Neuron (in vitro differentiated cells): ENCODE results near the gene MAD2L1.
A peak's percentile ranks its signal among the peaks of the same experiment; 100 is the strongest.
"Not testable (repeated sequence)": the region's sequence is repeated elsewhere in the genome, so short reads cannot be mapped to it uniquely, and the experiment has no call there.

Experiments
- H2AFZ ChIP-seq: one replicate; pipeline ENCODE4 v1.6.1; 2013; ENCODE audit warnings: low read depth, mild to moderate bottlenecking, inconsistent platforms, low read length, moderate library complexity
- H3K27me3 ChIP-seq: one replicate; pipeline ENCODE4 v1.6.1; 2013; ENCODE audit warnings: low read length; ENCODE audit not compliant: insufficient read depth
- H3K36me3 ChIP-seq: one replicate; pipeline ENCODE4 v1.6.1; 2013; ENCODE audit warnings: low read length; ENCODE audit not compliant: insufficient read depth
- H3K4me1 ChIP-seq: one replicate; pipeline ENCODE4 v1.6.1; 2013; ENCODE audit warnings: low read length; ENCODE audit not compliant: insufficient read depth
- H3K4me3 ChIP-seq: 2 replicates; pipeline ENCODE4 v1.5.1; 2013; ENCODE audit warnings: mild to moderate bottlenecking, low read length, moderate library complexity
- H3K9me3 ChIP-seq: one replicate; pipeline ENCODE4 v1.6.1; 2013; ENCODE audit warnings: low read length

The MAD2L1 gene

DNA sequence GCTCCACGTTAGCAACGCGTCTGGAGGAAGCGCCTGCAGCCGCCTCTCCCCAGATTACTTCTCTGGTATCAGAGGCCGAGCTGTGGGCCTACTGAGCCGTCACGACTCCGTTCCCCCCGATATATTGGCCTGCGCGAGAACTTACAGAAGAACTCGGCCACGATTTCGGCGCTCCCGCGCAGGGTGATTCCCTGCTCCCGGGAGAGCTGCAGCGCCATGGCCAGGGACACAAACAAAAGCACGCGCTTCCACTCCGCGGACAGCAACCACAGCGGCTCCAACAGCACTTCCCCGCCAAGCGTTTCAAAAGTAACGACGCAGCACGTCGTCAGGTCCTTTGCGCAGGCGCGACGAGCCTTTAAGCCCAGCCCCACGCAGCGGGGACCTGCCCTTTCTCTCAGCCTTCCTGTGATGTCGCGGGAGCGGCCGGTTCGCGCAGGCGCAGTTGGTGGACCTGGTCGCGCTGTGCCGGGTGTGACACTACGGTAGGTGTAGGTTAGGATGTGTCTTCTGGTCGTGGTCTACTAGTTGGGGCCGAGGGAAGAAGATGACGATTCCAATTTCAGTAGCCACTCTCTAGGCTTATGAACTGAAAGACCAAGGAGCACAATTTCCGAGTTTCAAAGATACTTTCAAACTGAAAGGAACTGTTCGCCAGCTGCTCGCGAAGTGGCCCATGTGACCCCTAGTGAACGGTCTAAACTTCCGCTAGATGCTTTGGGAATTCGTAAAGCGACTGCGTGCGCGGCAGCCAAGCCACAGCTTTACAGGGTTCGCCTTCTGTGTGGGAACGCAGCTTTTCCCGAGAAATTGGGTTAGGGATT lies at the start of gene MAD2L1:
TSS of gene MAD2L1 (minus strand) at position 332 of the 824 bp plus-strand sequence. CDS start at position 218, 114 bp downstream.
- Histone ChIP-seq H3K27me3 (no peaks in the 10 kb centered on the region), H3K36me3 (peaks cover 3% of the 10 kb centered on the region), H3K9me3 (no peaks in the 10 kb centered on the region), H2AFZ (peak within 1 kb of the TSS; percentile 73), H3K4me1 (peaks cover 27% of the 10 kb centered on the region), H3K4me3 (peak within 1 kb of the TSS; percentile 80)

DNA sequence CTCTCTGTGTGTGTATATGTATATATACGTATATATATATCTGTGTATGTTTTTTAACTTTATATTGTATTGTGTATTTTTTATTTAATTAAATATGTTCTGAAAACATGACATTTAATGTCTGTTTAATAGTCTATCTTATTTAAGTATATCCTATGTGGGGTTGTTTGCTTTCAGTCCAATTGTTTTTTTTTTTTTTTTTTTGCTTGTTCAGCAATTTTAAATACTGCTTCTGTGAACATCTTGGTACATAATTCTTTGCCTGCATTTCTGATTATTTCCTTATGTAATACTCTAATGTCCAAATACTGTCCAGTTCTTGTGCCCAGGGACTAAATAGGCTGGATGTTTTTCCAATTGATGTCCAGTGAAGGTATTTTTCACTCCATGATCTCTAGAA lies 45.1 kb upstream of the MAD2L1 start:
- Histone ChIP-seq H3K36me3 (no peaks in the 10 kb centered on the region), H3K27me3 (no peaks in the 10 kb centered on the region), H3K4me1 (no peaks in the 10 kb centered on the region), H3K9me3 (no peaks in the 10 kb centered on the region), H2AFZ (no peak overlapping the region), H3K4me3 (no peak overlapping the region)

DNA sequence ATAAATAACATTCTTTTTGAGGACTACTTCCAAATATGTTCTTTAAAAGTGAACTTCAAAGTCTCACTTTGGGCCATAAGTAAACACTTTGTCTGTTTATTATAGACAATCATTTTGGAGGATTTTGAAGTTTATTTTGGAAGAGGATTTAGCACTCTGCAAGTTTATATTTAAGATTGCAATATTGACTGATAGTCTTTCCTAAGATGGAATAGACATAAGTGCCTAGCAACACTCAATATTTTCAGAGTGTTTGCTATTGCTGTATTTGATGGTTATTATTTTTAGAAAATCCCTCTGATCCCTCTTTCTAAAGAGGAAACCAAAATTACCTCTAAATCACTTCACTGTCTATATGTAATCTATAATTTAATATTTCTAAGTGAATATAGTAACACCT lies 42.8 kb upstream of the MAD2L1 start:
- Histone ChIP-seq H3K27me3 (no peaks in the 10 kb centered on the region), H3K4me3 (no peak overlapping the region), H2AFZ (no peak overlapping the region), H3K9me3 (no peaks in the 10 kb centered on the region), H3K36me3 (no peaks in the 10 kb centered on the region), H3K4me1 (no peaks in the 10 kb centered on the region)

DNA sequence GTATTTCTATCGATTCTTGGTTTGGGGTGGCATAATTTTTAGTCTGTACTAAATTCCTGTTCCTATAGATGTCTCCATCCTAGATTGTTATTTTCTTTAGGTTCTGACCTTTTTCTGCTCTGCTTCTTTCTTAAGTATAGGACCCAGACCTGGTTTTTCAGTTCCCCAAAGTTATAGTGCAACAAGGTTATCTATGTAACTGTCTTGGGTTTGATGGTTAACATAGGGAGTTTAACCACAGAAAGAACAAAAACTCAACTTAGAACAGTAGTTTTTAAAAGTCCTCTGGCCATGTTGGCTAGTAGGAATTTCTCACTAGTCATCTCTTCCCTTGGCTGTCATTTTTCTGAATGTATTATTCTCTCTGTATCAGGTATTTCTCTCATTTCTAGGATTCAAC lies 38.8 kb upstream of the MAD2L1 start:
- no peaks in the 10 kb centered on the region for H3K27me3 ChIP-seq
- no peaks in the 10 kb centered on the region for H3K4me1 ChIP-seq
- no peaks in the 10 kb centered on the region for H3K36me3 ChIP-seq
- no peak overlapping the region for H2AFZ ChIP-seq
- no peak overlapping the region for H3K4me3 ChIP-seq
- H3K9me3 ChIP-seq = no peaks in the 10 kb centered on the region

- no peak overlapping the region for H2AFZ ChIP-seq
- no peaks in the 10 kb centered on the region for H3K4me1 ChIP-seq
- no peaks in the 10 kb centered on the region for H3K36me3 ChIP-seq
- H3K9me3 ChIP-seq = no peaks in the 10 kb centered on the region
- H3K27me3 ChIP-seq = no peaks in the 10 kb centered on the region
- no peak overlapping the region for H3K4me3 ChIP-seq
Measured at GRCh38 chr4:120096508-120097297, 30.1 kb upstream of the MAD2L1 start.

- Histone ChIP-seq H3K36me3 (no peaks in the 10 kb centered on the region), H2AFZ (no peak overlapping the region), H3K27me3 (no peaks in the 10 kb centered on the region), H3K4me3 (no peak overlapping the region), H3K9me3 (no peaks in the 10 kb centered on the region), H3K4me1 (peaks cover 9% of the 10 kb centered on the region)
Measured at GRCh38 chr4:120088507-120088906, 21.9 kb upstream of the MAD2L1 start.

GRCh38 chr4:120088066-120088465 lies 21.4 kb upstream of the MAD2L1 start:
- H2AFZ ChIP-seq = not testable (repeated sequence)

DNA sequence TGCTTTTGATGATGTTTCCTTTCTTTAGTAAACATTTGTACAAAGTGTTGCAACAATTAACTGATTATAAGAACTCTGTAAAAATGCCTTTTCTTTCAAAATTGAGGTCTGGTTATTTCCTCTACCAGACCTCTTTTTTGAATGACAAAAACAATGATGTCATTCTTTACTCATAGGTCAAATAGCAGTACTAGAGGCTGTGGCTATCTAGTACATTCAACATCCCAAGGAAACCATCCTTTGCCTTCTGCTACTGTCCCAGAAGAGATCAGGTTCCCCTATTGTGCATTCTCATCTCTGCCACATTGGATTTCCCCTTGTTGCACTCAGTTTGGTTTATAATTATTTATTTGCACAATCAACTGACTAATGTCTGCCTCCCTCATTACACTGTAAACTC lies 19.1 kb upstream of the MAD2L1 start:
- H3K9me3 ChIP-seq = no peaks in the 10 kb centered on the region
- no peak overlapping the region for H3K4me3 ChIP-seq
- peaks cover 26% of the 10 kb centered on the region for H3K4me1 ChIP-seq
- no peak overlapping the region for H2AFZ ChIP-seq
- H3K36me3 ChIP-seq = no peaks in the 10 kb centered on the region
- H3K27me3 ChIP-seq = no peaks in the 10 kb centered on the region

More at GRCh38 chr4:120088066-120088465, 21.4 kb upstream of the MAD2L1 start:
- not testable (repeated sequence) for H3K4me3 ChIP-seq, H3K36me3 ChIP-seq, H3K27me3 ChIP-seq, H3K9me3 ChIP-seq
- H3K4me1 ChIP-seq = peaks cover 12% of the 10 kb centered on the region

DNA sequence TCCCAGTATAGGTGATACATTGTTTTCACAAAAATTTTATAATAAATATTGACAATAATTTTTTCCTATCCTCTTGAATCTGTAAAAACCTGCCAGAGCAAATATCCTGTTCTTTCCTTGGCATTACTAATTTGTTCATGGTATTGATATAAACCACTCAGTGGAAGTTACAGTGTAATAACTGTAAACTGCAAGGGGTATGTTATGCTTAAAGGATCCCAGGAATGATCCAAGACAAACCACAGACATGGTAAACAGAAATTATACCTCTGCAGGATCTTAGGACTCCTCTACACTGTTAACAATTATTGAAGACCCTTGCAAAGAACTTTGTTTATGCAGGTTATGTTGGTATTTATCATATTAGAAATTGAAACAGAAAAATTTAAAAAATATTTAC lies 17.7 kb upstream of the MAD2L1 start:
- H2AFZ ChIP-seq = no peak overlapping the region
- H3K4me3 ChIP-seq = no peak overlapping the region
- no peaks in the 10 kb centered on the region for H3K36me3 ChIP-seq
- H3K4me1 ChIP-seq = peaks cover 26% of the 10 kb centered on the region
- no peaks in the 10 kb centered on the region for H3K27me3 ChIP-seq
- no peaks in the 10 kb centered on the region for H3K9me3 ChIP-seq

- Histone ChIP-seq H3K4me1 (peaks cover 26% of the 10 kb centered on the region), H3K9me3 (no peaks in the 10 kb centered on the region), H3K27me3 (no peaks in the 10 kb centered on the region), H2AFZ (no peak overlapping the region), H3K36me3 (no peaks in the 10 kb centered on the region), H3K4me3 (no peak overlapping the region)
Measured at GRCh38 chr4:120083152-120083551, 16.5 kb upstream of the MAD2L1 start.

DNA sequence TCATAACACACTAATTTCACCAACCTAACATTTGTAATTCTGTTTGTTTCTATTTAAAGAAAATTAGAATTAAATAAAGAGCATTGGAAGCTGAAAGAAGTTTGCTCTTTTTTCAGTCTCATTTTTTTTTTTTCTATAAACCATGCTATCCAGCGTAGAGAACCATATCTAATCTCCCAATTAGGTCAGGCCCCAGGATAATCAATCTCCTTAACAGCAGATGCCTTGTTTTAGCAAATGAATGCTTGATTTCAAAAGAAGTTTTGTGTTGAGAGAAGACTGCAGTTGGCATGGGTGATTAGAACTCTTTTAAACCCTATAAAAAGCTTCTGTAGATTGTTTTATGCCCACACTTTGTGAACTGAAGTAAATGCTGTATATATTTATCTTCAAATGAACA lies 15.6 kb upstream of the MAD2L1 start:
- Histone ChIP-seq H3K27me3 (no peaks in the 10 kb centered on the region), H2AFZ (no peak overlapping the region), H3K4me1 (peaks cover 26% of the 10 kb centered on the region), H3K4me3 (no peak overlapping the region), H3K9me3 (no peaks in the 10 kb centered on the region), H3K36me3 (no peaks in the 10 kb centered on the region)

- no peak overlapping the region for H3K4me3 ChIP-seq
- peaks cover 26% of the 10 kb centered on the region for H3K4me1 ChIP-seq
- no peaks in the 10 kb centered on the region for H3K36me3 ChIP-seq
- no peak overlapping the region for H2AFZ ChIP-seq
- no peaks in the 10 kb centered on the region for H3K9me3 ChIP-seq
- no peaks in the 10 kb centered on the region for H3K27me3 ChIP-seq
Measured at GRCh38 chr4:120081726-120082125, 15.1 kb upstream of the MAD2L1 start.

- no peak overlapping the region for H2AFZ ChIP-seq
- peaks cover 21% of the 10 kb centered on the region for H3K4me1 ChIP-seq
- no peaks in the 10 kb centered on the region for H3K9me3 ChIP-seq
- H3K36me3 ChIP-seq = no peaks in the 10 kb centered on the region
- no peaks in the 10 kb centered on the region for H3K27me3 ChIP-seq
- no peak overlapping the region for H3K4me3 ChIP-seq
Measured at GRCh38 chr4:120080533-120080932, 13.9 kb upstream of the MAD2L1 start.
